Activated B cell treated with CpG ODN at 0.5 μM for 24 hours (primary cell): ENCODE data around the gene INPP1. TPM values are rescaled to one million over a fixed set of nuclear protein-coding genes. Genes with fewer than 3 reads are reported as not detected.

Source experiments
- ATAC-seq: fragments of 200-7000 bp; cut with Tn5 transposase; one replicate; pipeline ENCODE4 v1.10.0; 2021; ENCODE audit warnings: low read depth, mild to moderate bottlenecking, moderate library complexity
- CTCF ChIA-PET: fragments of 350-600 bp; sonication (Branson Sonifier 250); formaldehyde crosslinking; loops from one replicate; lab custom pipeline; 2021; ENCODE audit warnings: antibody characterized with exemption; lab: Charles Lee
- POLR2A ChIA-PET: fragments of 350-600 bp; sonication (Branson Sonifier 250); formaldehyde crosslinking; loops from one replicate; lab custom pipeline; 2021; ENCODE audit warnings: antibody characterized with exemption; lab: Charles Lee
- DNase-seq: peaks from one replicate; pipeline ENCODE4 v3.0.0; 2022
- H3K27ac Mint-ChIP-seq: one replicate; pipeline ENCODE4 v1.8.0; 2020; ENCODE audit warnings: mixed read lengths
- H3K27me3 Mint-ChIP-seq: one replicate; pipeline ENCODE4 v1.8.0; 2021; ENCODE audit warnings: mixed read lengths
- H3K36me3 Mint-ChIP-seq: one replicate; pipeline ENCODE4 v1.8.0; 2021; ENCODE audit warnings: low read depth, mixed read lengths
- H3K4me1 Mint-ChIP-seq: one replicate; pipeline ENCODE4 v1.8.0; 2021; ENCODE audit warnings: mixed read lengths
- H3K4me3 Mint-ChIP-seq: one replicate; pipeline ENCODE4 v1.8.0; 2020; ENCODE audit warnings: mild to moderate bottlenecking, mixed read lengths
- H3K9me3 Mint-ChIP-seq: one replicate; pipeline ENCODE4 v1.8.0; 2020; ENCODE audit warnings: mixed read lengths
- CTCF ChIP-seq: fragments of 200-600 bp; IDR thresholded peaks from one replicate; pipeline ENCODE4 v1.8.0; 2022; ENCODE audit warnings: antibody characterized with exemption, mild to moderate bottlenecking
- intact Hi-C: fragments of 100-400 bp; cut with micrococcal nuclease; formaldehyde crosslinking; loops from one replicate; pipeline ENCODE4 v1.15.1; 2024
- total RNA-seq: library from RNA; stranded (reverse); gene quantifications from 2 replicates; pipeline ENCODE4 v1.2.3, GENCODE V29; 2022

Gene INPP1
- total RNA-seq, 1 donor from 2014 or later: 4.2 TPM

DNA sequence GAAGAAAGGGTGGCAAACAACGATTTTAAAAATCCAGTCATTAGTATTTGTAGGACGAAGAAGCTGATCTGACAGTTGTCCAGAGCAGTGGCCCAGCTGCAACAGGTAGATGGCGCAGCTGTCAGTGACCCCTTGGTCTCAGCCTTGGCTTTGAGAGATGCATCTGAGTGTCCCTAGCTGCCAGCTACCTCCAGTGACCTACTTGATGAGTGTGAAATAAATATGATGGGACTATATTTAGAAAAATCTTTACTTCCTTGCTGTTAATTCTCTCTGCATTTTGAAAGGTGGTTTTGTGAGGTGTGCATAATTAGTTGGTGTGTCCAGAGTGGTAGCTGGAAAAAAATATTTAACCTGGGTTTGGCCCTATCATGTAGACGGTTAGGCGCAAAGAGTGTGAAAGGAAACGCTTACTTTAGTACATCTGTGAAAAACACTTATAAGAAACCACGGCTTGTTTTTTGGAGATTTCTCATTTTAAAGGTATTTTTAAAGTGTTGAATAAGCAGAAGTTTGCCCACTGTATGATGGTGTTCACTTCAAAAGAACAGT lies 963 bp downstream of the INPP1 start:
- Mint-ChIP-seq H3K36me3 (no peaks in the 10 kb centered on the region), H3K27me3 (no peaks in the 10 kb centered on the region), H3K9me3 (no peaks in the 10 kb centered on the region), H3K4me1 (peaks cover 9% of the 10 kb centered on the region), H3K27ac (no peak overlapping the region), H3K4me3 (peak overlapping the region; percentile 84)
- TF ChIP-seq CTCF: no peak
- ATAC-seq (no peak), DNase-seq (no peak)
- intact Hi-C loops: loop anchor here (1.0 to 10.0 kb wide), 5 partner anchors 16 to 668 kb away; partner anchors contain the start of genes HIBCH, ORMDL1, PMS1 and STAT1
- POLR2A ChIA-PET: interaction anchor here (0.7 to 0.9 kb wide), 3 partner anchors 15 to 534 kb away, joined by 3 to 7 read pairs (median 4); partner anchors contain the start of gene HIBCH
- CTCF ChIA-PET: interaction anchor here (1.0 to 1.6 kb wide), 5 partner anchors 10 to 336 kb away, joined by 3 to 7 read pairs (median 4); no protein-coding TSS in a partner anchor

DNA sequence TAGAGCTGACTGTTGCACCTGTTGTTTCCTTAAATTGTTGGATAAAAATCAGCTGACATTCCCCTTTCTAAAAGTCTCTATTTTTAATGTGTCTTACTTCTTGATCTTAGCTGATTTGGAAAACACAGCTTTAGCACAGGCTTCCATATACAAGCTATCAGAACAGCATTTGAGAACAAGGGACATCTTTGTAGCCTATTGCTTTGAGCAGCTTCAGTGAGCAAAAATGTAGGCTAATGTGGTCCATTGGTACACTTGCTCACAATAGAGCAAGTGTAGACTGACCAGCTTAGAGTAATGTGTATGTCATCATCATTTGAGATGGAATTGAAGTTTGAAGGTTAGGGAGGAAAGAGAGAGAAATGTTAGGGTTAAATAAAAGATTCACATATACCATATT lies 7.0 kb downstream of the INPP1 start:
- H3K9me3 Mint-ChIP-seq: no peaks in the 10 kb centered on the region
- no peak for TF ChIP-seq CTCF
- POLR2A ChIA-PET: no interaction called here
- CTCF ChIA-PET: no interaction called here
- no peaks in the 10 kb centered on the region for H3K4me1 Mint-ChIP-seq
- H3K36me3 Mint-ChIP-seq: no peaks in the 10 kb centered on the region
- DNase-seq (no peak), ATAC-seq (no peak)
- no peak overlapping the region for H3K4me3 Mint-ChIP-seq
- no peak overlapping the region for H3K27ac Mint-ChIP-seq
- H3K27me3 Mint-ChIP-seq: no peaks in the 10 kb centered on the region
- intact Hi-C loops: no loop called here

GRCh38 chr2:190351955-190352354 lies 8.6 kb downstream of the INPP1 start:
- Mint-ChIP-seq H3K4me3 (no peak overlapping the region), H3K36me3 (no peaks in the 10 kb centered on the region), H3K9me3 (no peaks in the 10 kb centered on the region), H3K4me1 (no peaks in the 10 kb centered on the region), H3K27me3 (no peaks in the 10 kb centered on the region), H3K27ac (no peak overlapping the region)
- intact Hi-C loops: no loop called here
- TF ChIP-seq CTCF: no peak
- CTCF ChIA-PET: no interaction called here
- no peak for ATAC-seq
- POLR2A ChIA-PET: no interaction called here
- DNase-seq: no peak

- intact Hi-C loops: no loop called here
- ChIA-PET CTCF (no interaction called here), POLR2A (no interaction called here)
- ATAC-seq (no peak), DNase-seq (no peak)
- H3K36me3 Mint-ChIP-seq: no peaks in the 10 kb centered on the region
- H3K4me1 Mint-ChIP-seq: no peaks in the 10 kb centered on the region
- no peak overlapping the region for H3K27ac Mint-ChIP-seq
- H3K27me3 Mint-ChIP-seq: no peaks in the 10 kb centered on the region
- no peak for TF ChIP-seq CTCF
- H3K9me3 Mint-ChIP-seq: no peaks in the 10 kb centered on the region
- H3K4me3 Mint-ChIP-seq: no peak overlapping the region
These were observed 9.5 kb downstream of the INPP1 start for GRCh38 chr2:190352668-190353536.

GRCh38 chr2:190353537-190353899 lies 10.1 kb downstream of the INPP1 start:
- no peaks in the 10 kb centered on the region for H3K27me3 Mint-ChIP-seq
- ATAC-seq (no peak), DNase-seq (no peak)
- no peak for TF ChIP-seq CTCF
- no peaks in the 10 kb centered on the region for H3K9me3 Mint-ChIP-seq
- POLR2A ChIA-PET: no interaction called here
- CTCF ChIA-PET: no interaction called here
- no peak overlapping the region for H3K27ac Mint-ChIP-seq
- H3K4me1 Mint-ChIP-seq: no peaks in the 10 kb centered on the region
- H3K36me3 Mint-ChIP-seq: no peaks in the 10 kb centered on the region
- intact Hi-C loops: no loop called here
- H3K4me3 Mint-ChIP-seq: no peak overlapping the region
